Measurements from ENCODE around the gene VANGL1. TPM values are rescaled to one million over a fixed set of nuclear protein-coding genes. Genes with fewer than 3 reads are reported as not detected.

VANGL1 gene
- total RNA-seq, 4 donors from 2014 or later, result 14.3 to 20.4 (median 17.3) TPM

DNA sequence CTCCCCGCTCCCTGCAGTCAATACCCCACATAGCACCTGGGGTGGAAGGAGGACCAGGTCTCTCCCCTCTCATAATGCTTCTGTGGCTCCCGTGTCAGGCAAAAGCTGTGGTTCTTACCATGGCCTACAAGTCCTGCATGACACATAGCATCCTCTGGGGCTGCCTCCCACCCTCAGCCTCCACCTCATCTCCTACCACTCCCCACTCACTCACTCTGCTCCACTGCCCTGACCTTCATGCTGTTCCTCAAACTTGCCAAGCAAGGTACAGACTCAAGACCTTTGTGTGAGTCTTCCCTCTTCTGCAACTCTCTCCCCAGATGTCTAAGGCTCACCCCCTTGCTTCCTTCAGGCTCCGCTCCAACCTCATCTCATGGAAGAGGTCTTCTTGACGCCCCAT, 28.0 kb upstream of the VANGL1 start:
- peaks cover 0 to under 1% (median 0%) of the 10 kb centered on the region in 3 donors for H3K4me1 ChIP-seq
- DNase-seq, result no peak
- no peak for TF ChIP-seq POLR2A (IDR thresholded peaks at IDR 0.05)
- TF ChIP-seq, protein P1, sequence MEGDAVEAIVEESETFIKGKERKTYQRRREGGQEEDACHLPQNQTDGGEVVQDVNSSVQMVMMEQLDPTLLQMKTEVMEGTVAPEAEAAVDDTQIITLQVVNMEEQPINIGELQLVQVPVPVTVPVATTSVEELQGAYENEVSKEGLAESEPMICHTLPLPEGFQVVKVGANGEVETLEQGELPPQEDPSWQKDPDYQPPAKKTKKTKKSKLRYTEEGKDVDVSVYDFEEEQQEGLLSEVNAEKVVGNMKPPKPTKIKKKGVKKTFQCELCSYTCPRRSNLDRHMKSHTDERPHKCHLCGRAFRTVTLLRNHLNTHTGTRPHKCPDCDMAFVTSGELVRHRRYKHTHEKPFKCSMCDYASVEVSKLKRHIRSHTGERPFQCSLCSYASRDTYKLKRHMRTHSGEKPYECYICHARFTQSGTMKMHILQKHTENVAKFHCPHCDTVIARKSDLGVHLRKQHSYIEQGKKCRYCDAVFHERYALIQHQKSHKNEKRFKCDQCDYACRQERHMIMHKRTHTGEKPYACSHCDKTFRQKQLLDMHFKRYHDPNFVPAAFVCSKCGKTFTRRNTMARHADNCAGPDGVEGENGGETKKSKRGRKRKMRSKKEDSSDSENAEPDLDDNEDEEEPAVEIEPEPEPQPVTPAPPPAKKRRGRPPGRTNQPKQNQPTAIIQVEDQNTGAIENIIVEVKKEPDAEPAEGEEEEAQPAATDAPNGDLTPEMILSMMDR (IDR thresholded peaks at IDR 0.05), result no peak
- no peaks in the 10 kb centered on the region for H3K36me3 ChIP-seq
- no peaks in the 10 kb centered on the region for H3K27me3 ChIP-seq
- no peaks in the 10 kb centered on the region for H3K9me3 ChIP-seq
- intact Hi-C loops (cut with DNase I), result loop anchor here (10.0 kb wide), 1 partner anchor 91 kb away; no protein-coding TSS in a partner anchor
- 66 to 93% methylated on average over 4 of the region's 4 CpGs for WGBS, 2 donors
- no peak overlapping the region for H3K4me3 ChIP-seq
- H3K27ac ChIP-seq, result no peak overlapping the region

DNA sequence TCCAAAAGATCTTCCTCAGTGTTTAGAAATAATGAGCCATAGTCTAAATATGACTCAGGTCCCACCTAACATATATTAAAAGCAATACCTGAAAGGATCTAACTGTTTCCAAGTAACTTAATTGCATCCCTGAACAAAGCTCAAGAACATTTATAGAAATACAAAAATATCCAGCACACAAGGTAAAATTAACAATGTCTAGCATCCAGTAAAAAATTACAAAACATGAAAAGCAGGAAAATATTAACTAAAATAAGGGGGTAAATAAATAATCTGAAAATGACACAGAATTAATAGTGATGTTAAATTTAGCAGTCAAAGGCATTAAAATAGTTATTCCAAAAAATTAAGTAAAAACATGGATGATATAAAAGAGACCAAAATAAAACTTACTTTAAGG, 21.3 kb upstream of the VANGL1 start:
- intact Hi-C loops (cut with DNase I), result no loop called here
- H3K4me3 ChIP-seq, result no peak overlapping the region
- peaks cover 0 to 17% (median 0%) of the 10 kb centered on the region in 3 donors for H3K9me3 ChIP-seq
- no peaks in the 10 kb centered on the region for H3K27me3 ChIP-seq
- no peak overlapping the region for H3K27ac ChIP-seq
- no peak for TF ChIP-seq POLR2A (IDR thresholded peaks at IDR 0.05)
- TF ChIP-seq, protein P1 (IDR thresholded peaks at IDR 0.05), result no peak
- no peak for DNase-seq
- H3K4me1 ChIP-seq, result peaks cover 0 to 7% (median 0%) of the 10 kb centered on the region in 3 donors
- H3K36me3 ChIP-seq, result no peaks in the 10 kb centered on the region

DNA sequence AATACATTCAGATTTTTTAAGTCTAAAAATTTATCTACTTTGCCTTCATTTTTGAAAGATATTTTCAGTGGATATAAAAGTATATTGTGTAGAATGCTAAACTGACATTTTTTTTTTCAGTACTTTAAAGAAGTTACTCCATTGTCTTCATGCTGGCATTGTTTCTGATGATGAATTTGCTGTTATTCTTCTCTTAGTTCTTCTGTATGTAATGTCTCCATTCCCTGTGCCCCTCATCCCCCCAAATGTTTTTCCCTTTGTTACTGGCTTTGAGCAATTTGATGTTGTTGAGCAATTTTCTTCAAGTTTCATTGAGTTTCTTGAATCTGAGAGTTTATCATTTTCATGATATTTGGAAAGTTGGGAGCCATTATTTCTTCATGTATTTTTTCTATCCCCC, 20.8 kb upstream of the VANGL1 start:
- H3K9me3 ChIP-seq, result peaks cover 0 to 17% (median 0%) of the 10 kb centered on the region in 3 donors
- no peak for TF ChIP-seq POLR2A (IDR thresholded peaks at IDR 0.05)
- TF ChIP-seq, protein P1 (IDR thresholded peaks at IDR 0.05), result no peak
- H3K27me3 ChIP-seq, result no peaks in the 10 kb centered on the region
- peaks cover 0 to 8% (median 0%) of the 10 kb centered on the region in 3 donors for H3K4me1 ChIP-seq
- no peak for DNase-seq
- no peaks in the 10 kb centered on the region for H3K36me3 ChIP-seq
- no peak overlapping the region for H3K27ac ChIP-seq
- no peak overlapping the region for H3K4me3 ChIP-seq
- intact Hi-C loops (cut with DNase I), result no loop called here

DNA sequence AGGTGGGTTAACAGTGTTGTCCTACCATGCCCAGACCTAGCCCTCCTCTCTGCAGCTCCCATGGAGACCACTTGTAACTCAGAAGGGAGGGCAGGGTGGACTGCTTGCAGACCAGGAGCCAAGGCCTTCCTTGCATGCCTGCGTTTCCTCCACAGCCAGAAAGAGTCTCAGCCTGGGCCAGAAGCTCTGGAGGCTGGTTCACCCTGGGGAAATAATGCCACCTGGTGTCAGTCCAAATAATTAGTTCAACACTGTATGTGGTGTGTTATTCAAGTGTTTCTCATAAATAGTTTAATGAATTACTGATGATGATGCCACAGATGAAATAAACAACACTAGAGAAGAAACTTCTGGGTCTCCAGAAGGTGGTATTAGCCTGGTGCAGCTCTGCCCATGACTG, 16.9 kb upstream of the VANGL1 start:
- WGBS, 2 donors, result 57% methylated on average over 1 of the region's 1 CpG; no CpG with 5 or more reads in 1 of the 2 donors
- Histone ChIP-seq H3K4me1 (peaks cover 0 to 8% (median 0%) of the 10 kb centered on the region in 3 donors), H3K9me3 (peaks cover 0 to 16% (median 0%) of the 10 kb centered on the region in 3 donors), H3K36me3 (no peaks in the 10 kb centered on the region), H3K4me3 (no peak overlapping the region), H3K27ac (no peak overlapping the region), H3K27me3 (no peaks in the 10 kb centered on the region)
- intact Hi-C loops (cut with DNase I), result no loop called here
- TF ChIP-seq, protein P1 (IDR thresholded peaks at IDR 0.05), result peak in 1 of 6 experiments; percentile 23
- TF ChIP-seq POLR2A (IDR thresholded peaks at IDR 0.05), result no peak
- DNase-seq, result no peak

DNA sequence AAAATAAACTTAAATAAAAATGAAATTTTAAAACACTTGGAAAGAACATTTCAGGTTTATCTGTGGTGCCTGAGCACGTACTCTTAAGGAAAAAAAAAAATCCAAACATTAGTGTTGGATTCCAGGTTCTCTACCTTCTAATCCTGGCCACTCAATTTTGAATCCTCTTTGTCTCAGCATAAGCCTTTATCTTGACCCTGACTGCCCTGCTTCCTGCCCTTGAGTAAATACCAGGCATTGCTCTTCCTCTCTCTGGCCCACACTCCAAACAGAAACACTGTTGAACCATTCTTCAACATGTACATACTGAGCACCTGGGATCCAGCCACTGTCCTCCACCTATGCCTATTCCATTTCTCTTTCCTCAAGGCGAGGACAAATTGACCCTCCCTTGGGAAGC, 11.4 kb upstream of the VANGL1 start:
- DNase-seq, result no peak
- no peak for TF ChIP-seq POLR2A (IDR thresholded peaks at IDR 0.05)
- TF ChIP-seq, protein P1 (IDR thresholded peaks at IDR 0.05), result no peak

More for the DNA sequence above, 11.4 kb upstream of the VANGL1 start:
- H3K4me1 ChIP-seq, result peaks cover 0 to 2% (median 0%) of the 10 kb centered on the region in 3 donors
- no peaks in the 10 kb centered on the region for H3K36me3 ChIP-seq
- no peaks in the 10 kb centered on the region for H3K27me3 ChIP-seq
- intact Hi-C loops (cut with DNase I), result no loop called here
- no peak overlapping the region for H3K27ac ChIP-seq
- WGBS, 2 donors, result 78 to 92% methylated on average over 2 of the region's 2 CpGs
- H3K4me3 ChIP-seq, result no peak overlapping the region
- no peaks in the 10 kb centered on the region for H3K9me3 ChIP-seq

Measured in esophagus squamous epithelium (tissue), 5 donors.